ENCODE results near the gene LIFR. TPM values are rescaled to one million over a fixed set of nuclear protein-coding genes. Genes with fewer than 3 reads are reported as not detected.
A peak's percentile ranks its signal among the peaks of the same experiment; 100 is the strongest.

The LIFR gene
- total and polyA plus RNA-seq, 2 experiments from 2014 or later = 50.2 to 83.8 TPM

DNA sequence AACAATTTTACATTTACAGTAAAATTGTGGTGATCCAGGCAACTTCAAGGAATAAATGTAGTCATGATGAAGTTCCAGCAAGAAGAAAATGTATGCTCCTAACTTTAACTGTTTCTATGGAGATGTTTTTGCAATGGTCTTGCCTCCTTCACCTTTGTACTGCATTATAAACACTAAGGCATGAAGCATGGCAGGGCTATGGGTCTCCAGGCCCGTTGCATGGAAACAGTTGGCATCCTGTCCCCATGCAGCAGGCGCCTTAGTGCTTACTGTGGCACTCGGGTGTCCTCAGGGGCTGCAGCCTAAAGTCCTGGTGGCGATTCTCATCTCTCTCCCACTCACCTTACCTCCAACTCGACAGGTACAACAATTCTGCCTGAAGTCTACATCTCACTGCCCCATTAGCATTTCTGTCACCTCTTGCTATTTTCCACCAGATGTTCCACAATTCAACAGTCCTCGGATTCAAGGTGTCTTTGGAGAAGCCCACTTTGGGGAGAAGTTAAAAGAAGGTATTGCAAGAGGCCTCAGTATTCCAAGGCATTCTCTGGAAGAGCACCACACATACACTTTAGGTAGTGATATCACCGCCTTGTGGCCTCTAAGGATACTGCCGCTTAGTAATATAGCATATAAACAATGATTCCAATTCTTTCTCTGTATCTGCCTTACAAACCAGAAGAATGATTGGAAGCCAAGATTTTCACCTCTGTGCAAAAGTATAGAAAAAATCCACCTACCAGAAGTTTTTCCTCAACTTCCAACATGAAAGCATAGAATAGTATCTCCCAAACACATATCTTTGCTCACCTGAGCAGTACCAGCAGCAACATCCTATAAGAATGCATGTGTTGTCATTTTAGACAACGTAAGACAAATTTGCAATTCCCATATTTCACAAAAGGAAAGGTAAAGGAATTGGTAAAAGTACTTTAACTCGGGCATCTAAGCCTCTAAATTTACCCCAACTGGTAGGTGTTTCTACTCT is 5.1 kb downstream of the LIFR start:
- Histone ChIP-seq H3K79me2 (peaks cover 90% of the 10 kb centered on the region), H3K4me1 (ENCODE audit: insufficient read depth) (peaks cover 20% of the 10 kb centered on the region), H3K9me2 (replicated peaks; ENCODE audit: insufficient read depth) (no peaks in the 10 kb centered on the region), H3K36me3 (replicated peaks; ENCODE audit: insufficient read depth, low read depth) (no peaks in the 10 kb centered on the region), H4K20me1 (ENCODE audit: insufficient read depth, poor library complexity, severe bottlenecking) (peaks cover 3% of the 10 kb centered on the region), H3K4me3 (no peak overlapping the region), H3K27me3 (no peaks in the 10 kb centered on the region), H2AFZ (no peak overlapping the region), H3K9me3 (ENCODE audit: low read depth) (no peaks in the 10 kb centered on the region), H3K4me2 (peak overlapping the region; percentile 18), H3K27ac (peak overlapping the region; percentile 4)
- TF ChIP-seq, protein P1, sequence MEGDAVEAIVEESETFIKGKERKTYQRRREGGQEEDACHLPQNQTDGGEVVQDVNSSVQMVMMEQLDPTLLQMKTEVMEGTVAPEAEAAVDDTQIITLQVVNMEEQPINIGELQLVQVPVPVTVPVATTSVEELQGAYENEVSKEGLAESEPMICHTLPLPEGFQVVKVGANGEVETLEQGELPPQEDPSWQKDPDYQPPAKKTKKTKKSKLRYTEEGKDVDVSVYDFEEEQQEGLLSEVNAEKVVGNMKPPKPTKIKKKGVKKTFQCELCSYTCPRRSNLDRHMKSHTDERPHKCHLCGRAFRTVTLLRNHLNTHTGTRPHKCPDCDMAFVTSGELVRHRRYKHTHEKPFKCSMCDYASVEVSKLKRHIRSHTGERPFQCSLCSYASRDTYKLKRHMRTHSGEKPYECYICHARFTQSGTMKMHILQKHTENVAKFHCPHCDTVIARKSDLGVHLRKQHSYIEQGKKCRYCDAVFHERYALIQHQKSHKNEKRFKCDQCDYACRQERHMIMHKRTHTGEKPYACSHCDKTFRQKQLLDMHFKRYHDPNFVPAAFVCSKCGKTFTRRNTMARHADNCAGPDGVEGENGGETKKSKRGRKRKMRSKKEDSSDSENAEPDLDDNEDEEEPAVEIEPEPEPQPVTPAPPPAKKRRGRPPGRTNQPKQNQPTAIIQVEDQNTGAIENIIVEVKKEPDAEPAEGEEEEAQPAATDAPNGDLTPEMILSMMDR (IDR thresholded peaks at IDR 0.05; ENCODE audit: poor library complexity) = peak; percentile 50
- TF ChIP-seq EZH2 (IDR thresholded peaks at IDR 0.05; ENCODE audit: borderline replicate concordance) (no peak), EZH2phosphoT487 (IDR thresholded peaks at IDR 0.05; ENCODE audit: low read depth, severe bottlenecking, unreplicated experiment) (no peak)
- 68% methylated on average over 10 of the region's 10 CpGs for WGBS (ENCODE audit: low lambda C conversion rate, missing lambda C conversion rate)
- peak; percentile 65 for DNase-seq (ENCODE audit: low spot score)

DNA sequence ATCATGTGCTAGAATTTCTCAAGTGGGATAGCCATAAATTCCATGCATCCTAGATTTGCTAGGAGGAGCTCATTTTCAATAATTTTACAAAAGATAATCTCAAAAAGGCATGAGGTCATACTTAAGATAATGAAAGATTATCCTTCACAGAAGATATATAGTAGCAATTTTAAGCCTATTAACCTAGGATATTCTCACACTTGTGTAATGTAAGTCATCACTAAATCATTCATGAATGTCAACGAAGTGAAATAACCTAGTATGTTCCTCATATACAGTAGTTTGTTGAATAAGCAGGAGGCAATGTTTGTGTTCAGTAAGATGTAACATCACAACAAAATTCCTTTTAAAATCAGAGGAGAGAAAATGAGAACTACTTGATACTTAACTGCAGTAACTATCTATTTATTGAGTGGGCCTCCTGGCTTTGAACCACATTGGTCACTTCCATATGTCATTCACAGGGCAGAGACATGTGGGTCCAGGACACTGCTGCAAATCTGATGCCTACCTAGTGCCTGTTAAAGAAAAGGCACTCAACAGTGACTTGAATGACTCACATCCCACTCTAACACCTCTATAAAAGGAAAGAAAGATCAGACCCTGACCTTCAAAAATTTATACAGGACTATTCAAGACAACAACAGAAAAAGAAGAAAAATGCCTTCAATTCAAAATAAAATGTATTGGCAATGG is 8.2 kb downstream of the LIFR start:
- no peaks in the 10 kb centered on the region for H3K9me3 ChIP-seq (ENCODE audit: low read depth)
- no peak for DNase-seq (ENCODE audit: low spot score)
- peaks cover 20% of the 10 kb centered on the region for H3K4me1 ChIP-seq (ENCODE audit: insufficient read depth)
- H4K20me1 ChIP-seq (ENCODE audit: insufficient read depth, poor library complexity, severe bottlenecking) = peaks cover 3% of the 10 kb centered on the region
- H2AFZ ChIP-seq = no peak overlapping the region
- peaks cover 94% of the 10 kb centered on the region for H3K79me2 ChIP-seq
- no peaks in the 10 kb centered on the region for H3K9me2 ChIP-seq (replicated peaks; ENCODE audit: insufficient read depth)
- no peak for TF ChIP-seq EZH2phosphoT487 (IDR thresholded peaks at IDR 0.05; ENCODE audit: low read depth, severe bottlenecking, unreplicated experiment)
- no peaks in the 10 kb centered on the region for H3K27me3 ChIP-seq
- no peak overlapping the region for H3K4me3 ChIP-seq
- H3K36me3 ChIP-seq (replicated peaks; ENCODE audit: insufficient read depth, low read depth) = no peaks in the 10 kb centered on the region
- WGBS (ENCODE audit: low lambda C conversion rate, missing lambda C conversion rate) = 81% methylated on average over 1 of the region's 1 CpG
- no peak overlapping the region for H3K4me2 ChIP-seq
- H3K27ac ChIP-seq = peak overlapping the region; percentile 18

DNA sequence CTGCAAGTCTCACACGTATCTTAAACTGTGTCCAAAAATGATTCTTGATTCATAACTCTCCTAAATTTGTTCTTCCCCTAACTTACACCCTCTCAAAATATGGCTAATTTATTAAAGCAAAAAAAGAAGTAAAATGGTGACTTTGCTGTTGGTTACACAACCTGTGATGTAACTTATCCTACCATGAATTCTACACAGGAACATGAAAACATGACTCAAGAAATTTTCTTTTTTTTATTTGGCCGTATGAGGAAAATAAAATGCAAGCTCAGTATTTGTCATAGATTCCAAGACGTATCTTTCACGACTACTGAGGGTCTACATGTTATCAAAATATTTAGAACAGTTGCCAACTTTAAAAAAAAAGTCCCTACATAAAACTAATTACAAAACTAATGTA is 9.2 kb downstream of the LIFR start:
- Histone ChIP-seq H3K27me3 (no peaks in the 10 kb centered on the region), H3K9me2 (replicated peaks; ENCODE audit: insufficient read depth) (no peaks in the 10 kb centered on the region), H4K20me1 (ENCODE audit: insufficient read depth, poor library complexity, severe bottlenecking) (peaks cover 3% of the 10 kb centered on the region), H3K4me1 (ENCODE audit: insufficient read depth) (peaks cover 20% of the 10 kb centered on the region), H3K27ac (peak overlapping the region; percentile 41), H3K4me2 (no peak overlapping the region), H3K36me3 (replicated peaks; ENCODE audit: insufficient read depth, low read depth) (no peaks in the 10 kb centered on the region), H3K4me3 (no peak overlapping the region), H3K9me3 (ENCODE audit: low read depth) (no peaks in the 10 kb centered on the region), H2AFZ (no peak overlapping the region), H3K79me2 (peaks cover 94% of the 10 kb centered on the region)
- 89% methylated on average over 4 of the region's 4 CpGs for WGBS (ENCODE audit: low lambda C conversion rate, missing lambda C conversion rate)
- TF ChIP-seq, protein P1 (IDR thresholded peaks at IDR 0.05; ENCODE audit: poor library complexity) = no peak
- TF ChIP-seq EZH2phosphoT487 (IDR thresholded peaks at IDR 0.05; ENCODE audit: low read depth, severe bottlenecking, unreplicated experiment) (no peak), EZH2 (IDR thresholded peaks at IDR 0.05; ENCODE audit: borderline replicate concordance) (no peak)
- no peak for DNase-seq (ENCODE audit: low spot score)

Data from hepatocyte (in vitro differentiated cells).